ENCODE measurements around the gene OR11H7.
A peak's percentile ranks its signal among the peaks of the same experiment; 100 is the strongest.
"Not testable (repeated sequence)": the region's sequence is repeated elsewhere in the genome, so short reads cannot be mapped to it uniquely, and the experiment has no call there.

OR11H7 gene

DNA sequence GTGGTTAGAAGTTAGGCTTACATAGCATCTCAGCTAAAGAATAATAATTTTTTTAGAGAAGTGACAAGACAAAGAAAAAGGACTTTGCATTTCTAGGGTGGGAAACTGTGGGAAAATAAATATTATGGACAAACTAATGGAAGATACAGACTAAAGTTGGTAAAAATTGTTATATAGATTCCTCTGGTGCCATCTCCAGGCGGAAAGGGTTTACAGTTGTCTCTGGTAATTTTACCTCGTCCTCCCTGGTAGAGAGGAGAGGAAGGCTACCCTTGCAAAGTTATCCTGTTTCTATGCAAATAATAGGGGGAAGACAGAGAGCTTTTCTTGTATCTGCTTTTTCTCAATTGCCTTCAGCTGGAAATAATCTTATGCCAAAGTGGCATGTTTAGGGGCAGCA is 32.9 kb upstream of the OR11H7 start:
- Histone ChIP-seq H3K9ac (ENCODE audit: insufficient read length) (no peak overlapping the region), H3K9me3 (ENCODE audit: low read depth, low read length) (no peaks in the 10 kb centered on the region), H3K36me3 (ENCODE audit: insufficient read depth, low read length) (no peaks in the 10 kb centered on the region), H3K27ac (no peak overlapping the region), H3K4me3 (no peak overlapping the region)
- no peak for TF ChIP-seq EZH2 (IDR thresholded peaks at IDR 0.05)
- TF ChIP-seq FOXP2 (optimal IDR thresholded peaks at IDR 0.05; ENCODE audit: control extremely low read depth, extremely low read length, insufficient read depth) = no peak
- no peak for TF ChIP-seq POLR2AphosphoS5 (IDR thresholded peaks at IDR 0.05; ENCODE audit: borderline replicate concordance, low read depth, low read length)
- DNase-seq (ENCODE audit: low read depth, low spot score) = no peak

DNA sequence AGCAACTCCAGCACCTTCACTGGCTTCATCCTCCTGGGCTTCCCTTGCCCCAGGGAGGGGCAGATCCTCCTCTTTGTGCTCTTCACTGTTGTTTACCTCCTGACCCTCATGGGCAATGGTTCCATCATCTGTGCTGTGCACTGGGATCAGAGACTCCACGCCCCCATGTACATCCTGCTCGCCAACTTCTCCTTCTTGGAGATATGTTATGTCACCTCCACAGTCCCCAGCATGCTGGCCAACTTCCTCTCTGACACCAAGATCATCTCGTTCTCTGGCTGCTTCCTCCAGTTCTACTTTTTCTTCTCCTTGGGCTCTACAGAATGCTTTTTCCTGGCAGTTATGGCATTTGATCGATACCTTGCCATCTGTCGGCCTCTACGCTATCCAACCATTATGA is 31.3 kb upstream of the OR11H7 start:
- TF ChIP-seq EZH2 (IDR thresholded peaks at IDR 0.05) = no peak
- TF ChIP-seq POLR2AphosphoS5 (IDR thresholded peaks at IDR 0.05; ENCODE audit: borderline replicate concordance, low read depth, low read length) = no peak
- no peak for TF ChIP-seq FOXP2 (optimal IDR thresholded peaks at IDR 0.05; ENCODE audit: control extremely low read depth, extremely low read length, insufficient read depth)
- no peak overlapping the region for H3K27ac ChIP-seq
- H3K4me3 ChIP-seq = no peak overlapping the region
- no peaks in the 10 kb centered on the region for H3K36me3 ChIP-seq (ENCODE audit: insufficient read depth, low read length)
- H3K9ac ChIP-seq (ENCODE audit: insufficient read length) = no peak overlapping the region
- DNase-seq (ENCODE audit: low read depth, low spot score) = no peak
- H3K9me3 ChIP-seq (ENCODE audit: low read depth, low read length) = no peaks in the 10 kb centered on the region

DNA sequence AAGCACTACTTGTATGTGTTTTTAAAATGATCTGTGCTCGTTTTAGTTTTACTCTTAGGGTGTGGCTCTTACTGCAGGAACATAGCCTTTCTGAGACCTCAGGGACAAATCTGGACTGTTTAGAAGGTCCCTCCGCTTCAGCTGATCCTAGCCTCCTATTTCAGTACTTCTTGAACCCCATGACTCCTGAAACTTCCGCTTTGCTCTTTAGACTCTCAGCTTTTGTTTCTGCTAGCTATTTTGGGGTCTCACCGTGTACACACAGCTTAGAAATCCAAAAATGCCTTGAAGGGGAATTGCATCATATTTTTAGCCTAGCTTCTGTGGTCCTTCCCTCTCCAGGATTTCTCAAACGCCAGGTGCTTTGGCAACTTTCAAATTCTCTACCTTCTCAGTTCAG is 29.8 kb upstream of the OR11H7 start:
- Histone ChIP-seq H3K36me3 (ENCODE audit: insufficient read depth, low read length) (no peaks in the 10 kb centered on the region), H3K4me3 (no peak overlapping the region), H3K9ac (ENCODE audit: insufficient read length) (no peak overlapping the region), H3K9me3 (ENCODE audit: low read depth, low read length) (no peaks in the 10 kb centered on the region), H3K27ac (no peak overlapping the region)
- TF ChIP-seq FOXP2 (optimal IDR thresholded peaks at IDR 0.05; ENCODE audit: control extremely low read depth, extremely low read length, insufficient read depth) (no peak), POLR2AphosphoS5 (IDR thresholded peaks at IDR 0.05; ENCODE audit: borderline replicate concordance, low read depth, low read length) (no peak), EZH2 (IDR thresholded peaks at IDR 0.05) (no peak)
- no peak for DNase-seq (ENCODE audit: low read depth, low spot score)

DNA sequence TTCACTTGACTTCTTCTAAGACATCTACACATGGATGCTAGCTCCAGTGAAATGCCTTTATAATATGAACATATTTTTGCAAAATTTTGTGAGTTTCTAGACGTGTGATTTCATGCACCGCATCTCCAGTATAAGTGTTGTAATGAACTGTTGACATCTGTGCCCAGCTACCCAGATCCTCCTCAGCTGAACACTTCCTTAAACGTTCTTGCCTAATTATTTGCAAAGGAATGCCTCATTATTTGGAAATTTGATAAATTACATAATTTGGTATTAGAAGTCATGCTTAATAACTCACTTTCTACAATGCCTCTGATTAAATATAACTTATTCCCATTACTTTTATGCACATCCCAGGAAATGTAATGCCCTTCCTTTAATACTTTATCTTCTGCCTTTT is 24.1 kb upstream of the OR11H7 start:
- Histone ChIP-seq H3K4me3 (no peak overlapping the region), H3K9me3 (ENCODE audit: low read depth, low read length) (no peaks in the 10 kb centered on the region), H3K27ac (no peak overlapping the region), H3K36me3 (ENCODE audit: insufficient read depth, low read length) (no peaks in the 10 kb centered on the region), H3K9ac (ENCODE audit: insufficient read length) (no peak overlapping the region)
- TF ChIP-seq FOXP2 (optimal IDR thresholded peaks at IDR 0.05; ENCODE audit: control extremely low read depth, extremely low read length, insufficient read depth) = no peak
- TF ChIP-seq EZH2 (IDR thresholded peaks at IDR 0.05) = no peak
- TF ChIP-seq POLR2AphosphoS5 (IDR thresholded peaks at IDR 0.05; ENCODE audit: borderline replicate concordance, low read depth, low read length) = no peak
- no peak for DNase-seq (ENCODE audit: low read depth, low spot score)

DNA sequence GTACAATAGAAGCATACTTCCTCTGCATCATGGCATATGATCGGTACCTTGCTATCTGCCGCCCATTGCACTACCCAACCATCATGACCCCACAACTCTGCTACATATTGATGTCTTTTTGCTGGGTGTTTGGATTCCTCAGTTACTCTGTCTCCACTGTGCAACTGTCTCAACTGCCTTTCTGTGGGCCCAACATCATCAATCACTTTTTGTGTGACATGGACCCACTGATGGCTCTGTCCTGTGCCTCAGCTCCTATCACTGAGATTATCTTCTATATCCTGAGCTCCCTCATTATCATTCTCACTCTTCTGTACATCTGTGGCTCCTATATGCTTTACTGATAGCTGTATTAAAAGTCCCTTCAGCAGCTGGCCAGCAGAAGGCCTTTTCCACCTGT is 19.2 kb upstream of the OR11H7 start:
- Histone ChIP-seq H3K9ac (ENCODE audit: insufficient read length) (no peak overlapping the region), H3K9me3 (ENCODE audit: low read depth, low read length) (no peaks in the 10 kb centered on the region), H3K4me3 (no peak overlapping the region), H3K27ac (no peak overlapping the region), H3K36me3 (ENCODE audit: insufficient read depth, low read length) (no peaks in the 10 kb centered on the region)
- TF ChIP-seq POLR2AphosphoS5 (IDR thresholded peaks at IDR 0.05; ENCODE audit: borderline replicate concordance, low read depth, low read length) = no peak
- TF ChIP-seq FOXP2 (optimal IDR thresholded peaks at IDR 0.05; ENCODE audit: control extremely low read depth, extremely low read length, insufficient read depth) = no peak
- TF ChIP-seq EZH2 (IDR thresholded peaks at IDR 0.05) = no peak
- no peak for DNase-seq (ENCODE audit: low read depth, low spot score)

DNA sequence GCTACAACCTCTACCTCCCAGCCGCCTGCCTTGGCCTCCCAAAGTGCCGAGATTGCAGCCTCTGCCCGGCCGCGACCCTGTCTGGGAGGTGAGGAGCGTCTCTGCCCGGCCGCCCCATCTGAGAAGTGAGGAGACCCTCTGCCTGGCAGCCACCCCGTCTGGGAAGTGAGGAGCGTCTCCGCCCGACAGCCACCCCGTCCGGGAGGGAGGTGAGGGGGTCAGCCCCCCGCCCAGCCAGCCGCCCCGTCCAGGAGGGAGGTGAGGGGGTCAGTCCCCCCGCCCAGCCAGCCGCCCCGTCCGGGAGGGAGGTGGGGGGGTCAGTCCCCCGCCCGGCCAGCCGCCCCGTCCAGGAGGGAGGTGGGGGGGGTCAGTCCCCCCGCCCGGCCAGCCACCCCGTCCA is 16.4 kb upstream of the OR11H7 start:
- H3K9me3 ChIP-seq (ENCODE audit: low read depth, low read length); H3K36me3 ChIP-seq (ENCODE audit: insufficient read depth, low read length); H3K9ac ChIP-seq (ENCODE audit: insufficient read length); H3K4me3 ChIP-seq; DNase-seq (ENCODE audit: low read depth, low spot score); H3K27ac ChIP-seq: not testable (repeated sequence)

DNA sequence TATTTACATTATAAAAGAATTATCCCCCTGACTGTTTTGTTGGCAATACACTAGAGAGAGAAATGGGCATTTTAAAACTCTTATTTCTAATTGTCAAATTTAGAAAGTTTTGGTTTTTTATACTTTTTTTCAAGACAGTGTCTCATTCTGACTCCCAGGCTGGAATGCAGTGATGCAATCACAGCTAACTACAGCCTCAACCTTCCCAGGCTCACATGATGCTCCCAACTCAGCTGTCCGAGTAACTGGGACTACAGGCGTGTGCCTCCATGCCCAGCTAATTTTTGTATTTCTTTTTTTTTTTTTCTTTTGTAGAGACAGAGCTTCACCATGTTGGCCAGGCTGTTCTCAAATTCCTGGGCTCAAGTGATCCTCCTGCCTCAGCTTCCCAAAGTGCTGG is 13.6 kb upstream of the OR11H7 start:
- Histone ChIP-seq H3K4me3 (no peak overlapping the region), H3K9ac (ENCODE audit: insufficient read length) (no peak overlapping the region), H3K9me3 (ENCODE audit: low read depth, low read length) (no peaks in the 10 kb centered on the region), H3K27ac (no peak overlapping the region), H3K36me3 (ENCODE audit: insufficient read depth, low read length) (no peaks in the 10 kb centered on the region)
- no peak for DNase-seq (ENCODE audit: low read depth, low spot score)
- TF ChIP-seq POLR2AphosphoS5 (IDR thresholded peaks at IDR 0.05; ENCODE audit: borderline replicate concordance, low read depth, low read length) (no peak), EZH2 (IDR thresholded peaks at IDR 0.05) (no peak), FOXP2 (optimal IDR thresholded peaks at IDR 0.05; ENCODE audit: control extremely low read depth, extremely low read length, insufficient read depth) (no peak)

DNA sequence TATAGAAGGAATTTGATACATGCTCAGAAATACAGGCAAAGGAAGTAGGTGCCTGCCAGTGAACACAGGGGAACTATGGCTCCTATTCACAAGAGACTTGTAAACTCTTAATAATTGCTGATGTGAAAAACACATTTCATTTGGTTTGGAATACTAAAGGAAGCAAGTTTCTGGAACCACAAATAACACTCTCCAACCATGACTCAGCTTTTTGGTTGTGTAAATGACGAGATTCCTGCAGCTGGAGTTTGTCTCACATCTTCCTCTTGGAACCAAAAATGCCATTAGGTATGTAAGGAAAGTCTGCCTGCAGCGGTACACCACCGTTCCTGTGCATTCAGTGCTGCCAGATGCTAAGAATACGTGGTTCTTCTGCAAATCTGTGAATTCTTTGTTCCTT is 9.7 kb upstream of the OR11H7 start:
- Histone ChIP-seq H3K27ac (peak overlapping the region; percentile 46; the same call in 1 of the 2 replicates), H3K9ac (ENCODE audit: insufficient read length) (peak overlapping the region; percentile 14), H3K4me3 (peak overlapping the region; percentile 66), H3K36me3 (ENCODE audit: insufficient read depth, low read length) (no peaks in the 10 kb centered on the region), H3K9me3 (ENCODE audit: low read depth, low read length) (no peaks in the 10 kb centered on the region)
- DNase-seq (ENCODE audit: low read depth, low spot score) = peak; percentile 51
- no peak for TF ChIP-seq EZH2 (IDR thresholded peaks at IDR 0.05)
- TF ChIP-seq FOXP2 (optimal IDR thresholded peaks at IDR 0.05; ENCODE audit: control extremely low read depth, extremely low read length, insufficient read depth) = no peak
- no peak for TF ChIP-seq POLR2AphosphoS5 (IDR thresholded peaks at IDR 0.05; ENCODE audit: borderline replicate concordance, low read depth, low read length)

DNA sequence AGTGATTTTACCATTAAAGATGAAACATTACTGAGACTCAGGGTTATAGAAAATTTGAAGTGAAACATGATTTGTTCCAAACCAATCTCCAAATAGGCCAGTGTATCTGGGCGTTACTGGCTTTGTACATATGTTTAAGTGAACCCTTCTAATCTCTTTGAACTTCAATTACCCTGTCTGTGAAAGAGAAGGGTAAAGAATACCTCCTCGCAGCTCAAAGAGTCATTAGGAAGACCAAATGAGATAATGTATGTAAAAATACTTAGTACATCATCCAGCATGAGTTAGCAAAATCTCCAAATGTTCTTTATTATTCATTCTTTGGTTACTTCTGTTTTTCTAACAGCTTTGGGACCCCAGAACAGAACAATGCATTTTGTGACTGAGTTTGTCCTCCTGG is 5.4 kb upstream of the OR11H7 start, which contains the start of gene OR11H6:
OR11H6 (plus strand) TSS at position 301 of the 400 bp plus-strand sequence; CDS start at position 301, 0 bp downstream.
- H3K36me3 ChIP-seq (ENCODE audit: insufficient read depth, low read length) = no peaks in the 10 kb centered on the region
- no peaks in the 10 kb centered on the region for H3K9me3 ChIP-seq (ENCODE audit: low read depth, low read length)
- no peak within 1 kb of the TSS for H3K27ac ChIP-seq
- TF ChIP-seq POLR2AphosphoS5 (IDR thresholded peaks at IDR 0.05; ENCODE audit: borderline replicate concordance, low read depth, low read length) (no peak), EZH2 (IDR thresholded peaks at IDR 0.05) (no peak), FOXP2 (optimal IDR thresholded peaks at IDR 0.05; ENCODE audit: control extremely low read depth, extremely low read length, insufficient read depth) (no peak)
- H3K9ac ChIP-seq (ENCODE audit: insufficient read length) = no peak within 1 kb of the TSS
- no peak within 1 kb of the TSS for H3K4me3 ChIP-seq
- no peak for DNase-seq (ENCODE audit: low read depth, low spot score)

DNA sequence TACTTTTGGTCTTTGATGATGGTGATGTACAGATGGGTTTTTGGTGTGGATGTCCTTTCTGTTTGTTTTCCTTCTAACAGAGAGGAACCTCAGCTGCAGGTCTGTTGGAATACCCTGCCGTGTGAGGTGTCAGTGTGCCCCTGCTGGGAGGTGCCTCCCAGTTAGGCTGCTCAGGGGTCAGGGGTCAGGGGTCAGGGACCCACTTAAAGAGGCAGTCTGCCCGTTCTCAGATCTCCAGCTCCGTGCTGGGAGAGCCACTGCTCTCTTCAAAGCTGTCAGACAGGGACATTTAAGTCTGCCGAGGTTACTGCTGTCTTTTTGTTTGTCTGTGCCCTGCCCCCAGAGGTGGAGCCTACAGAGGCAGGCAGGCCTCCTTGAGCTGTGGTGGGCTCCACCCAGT is 6.6 kb downstream of the OR11H7 start:
- H3K4me3 ChIP-seq, H3K27ac ChIP-seq: not testable (repeated sequence)

More for the DNA sequence above, 6.6 kb downstream of the OR11H7 start:
- not testable (repeated sequence) for H3K9me3 ChIP-seq (ENCODE audit: low read depth, low read length); DNase-seq (ENCODE audit: low read depth, low spot score); H3K9ac ChIP-seq (ENCODE audit: insufficient read length); H3K36me3 ChIP-seq (ENCODE audit: insufficient read depth, low read length)

Data from SK-N-MC (cell line).